Uterus (tissue), 2 donors: ENCODE data around the gene BAZ1A.
"Not testable (repeated sequence)": the region's sequence is repeated elsewhere in the genome, so short reads cannot be mapped to it uniquely, and the experiment has no call there.

Experiments
- POLR2A ChIP-seq, 2 donors: fragments of 450-650 bp; IDR thresholded peaks; one replicate each; pipeline ENCODE4 v1.6.1; 2016; ENCODE audit warnings: antibody characterized with exemption in 2 of 2, mild to moderate bottlenecking in 1 of 2, moderate library complexity in 1 of 2
- TF ChIP-seq, protein P1 (sequence below), 4 experiments: fragments of 200-600 bp in 2 of 4; fragments of 450-650 bp in 2 of 4; sonication (generic) in 2 of 4; IDR thresholded peaks; one replicate each; pipeline ENCODE4 v1.5.1; 2016 to 2019; ENCODE audit warnings: antibody characterized with exemption in 4 of 4, mild to moderate bottlenecking in 2 of 4, moderate library complexity in 1 of 4

DNA sequence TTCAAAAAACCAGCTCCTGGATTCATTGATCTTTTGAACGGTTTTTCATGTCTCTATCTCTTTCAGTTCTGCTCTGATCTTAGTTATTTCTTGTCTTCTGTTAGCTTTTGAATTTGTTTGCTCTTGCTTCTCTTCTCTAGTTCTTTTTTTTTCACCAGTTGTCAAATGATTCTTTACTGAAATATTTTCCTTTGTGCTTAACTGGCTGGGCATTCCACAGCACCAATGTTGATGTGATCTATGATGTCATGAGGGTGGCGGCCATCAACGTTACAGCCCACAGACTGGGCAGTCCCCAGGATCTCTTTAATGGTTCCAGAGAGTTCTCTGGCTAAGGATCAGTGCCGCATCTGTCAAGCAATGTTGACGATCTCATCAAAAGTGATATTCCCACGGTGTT lies 135.0 kb downstream of the BAZ1A start:
- TF ChIP-seq, protein P1, sequence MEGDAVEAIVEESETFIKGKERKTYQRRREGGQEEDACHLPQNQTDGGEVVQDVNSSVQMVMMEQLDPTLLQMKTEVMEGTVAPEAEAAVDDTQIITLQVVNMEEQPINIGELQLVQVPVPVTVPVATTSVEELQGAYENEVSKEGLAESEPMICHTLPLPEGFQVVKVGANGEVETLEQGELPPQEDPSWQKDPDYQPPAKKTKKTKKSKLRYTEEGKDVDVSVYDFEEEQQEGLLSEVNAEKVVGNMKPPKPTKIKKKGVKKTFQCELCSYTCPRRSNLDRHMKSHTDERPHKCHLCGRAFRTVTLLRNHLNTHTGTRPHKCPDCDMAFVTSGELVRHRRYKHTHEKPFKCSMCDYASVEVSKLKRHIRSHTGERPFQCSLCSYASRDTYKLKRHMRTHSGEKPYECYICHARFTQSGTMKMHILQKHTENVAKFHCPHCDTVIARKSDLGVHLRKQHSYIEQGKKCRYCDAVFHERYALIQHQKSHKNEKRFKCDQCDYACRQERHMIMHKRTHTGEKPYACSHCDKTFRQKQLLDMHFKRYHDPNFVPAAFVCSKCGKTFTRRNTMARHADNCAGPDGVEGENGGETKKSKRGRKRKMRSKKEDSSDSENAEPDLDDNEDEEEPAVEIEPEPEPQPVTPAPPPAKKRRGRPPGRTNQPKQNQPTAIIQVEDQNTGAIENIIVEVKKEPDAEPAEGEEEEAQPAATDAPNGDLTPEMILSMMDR (IDR thresholded peaks at IDR 0.05) = not testable (repeated sequence)
- TF ChIP-seq POLR2A (IDR thresholded peaks at IDR 0.05) = not testable (repeated sequence)
